Hepatocyte (in vitro differentiated cells): ENCODE measurements around the gene UPK2. TPM values are rescaled to one million over a fixed set of nuclear protein-coding genes. Genes with fewer than 3 reads are reported as not detected.
A peak's percentile ranks its signal among the peaks of the same experiment; 100 is the strongest.

ENCODE experiments used
- DNase-seq: peaks from one replicate; pipeline ENCODE4 v3.0.0-alpha.2; 2016; ENCODE audit warnings: low spot score
- H2AFZ ChIP-seq: fragments of 200-600 bp; sonication (generic); 2 replicates; pipeline ENCODE4 v1.6.0; 2016; ENCODE audit warnings: antibody characterized with exemption, mild to moderate bottlenecking
- H3K27ac ChIP-seq: fragments of 200-600 bp; sonication (generic); 2 replicates; pipeline ENCODE4 v1.5.1; 2016; ENCODE audit warnings: mild to moderate bottlenecking
- H3K27me3 ChIP-seq: fragments of 200-600 bp; sonication (generic); 2 replicates; pipeline ENCODE4 v1.6.1; 2016
- H3K36me3 ChIP-seq: fragments of 200-600 bp; sonication (generic); replicated peaks from 2 replicates; pipeline ENCODE4 v1.5.1; 2016; ENCODE audit warnings: low read depth; ENCODE audit not compliant: insufficient read depth
- H3K4me1 ChIP-seq: fragments of 200-600 bp; sonication (generic); 2 replicates; pipeline ENCODE4 v1.5.1; 2016; ENCODE audit warnings: mild to moderate bottlenecking, moderate library complexity; ENCODE audit not compliant: insufficient read depth
- H3K4me2 ChIP-seq: fragments of 200-600 bp; sonication (generic); 2 replicates; pipeline ENCODE4 v1.6.0; 2016
- H3K4me3 ChIP-seq: fragments of 200-600 bp; sonication (generic); 2 replicates; pipeline ENCODE4 v1.5.1; 2016; ENCODE audit warnings: mild to moderate bottlenecking
- H3K79me2 ChIP-seq: fragments of 200-600 bp; sonication (generic); 2 replicates; pipeline ENCODE4 v1.6.0; 2017; ENCODE audit warnings: mild to moderate bottlenecking
- H3K9me2 ChIP-seq: fragments of 200-600 bp; sonication (generic); replicated peaks from 2 replicates; pipeline ENCODE4 v1.6.0; 2017; ENCODE audit warnings: mild to moderate bottlenecking; ENCODE audit not compliant: insufficient read depth
- H3K9me3 ChIP-seq: fragments of 200-600 bp; sonication (generic); 2 replicates; pipeline ENCODE4 v1.5.1; 2016; ENCODE audit warnings: low read depth, mild to moderate bottlenecking
- H4K20me1 ChIP-seq: fragments of 200-600 bp; sonication (generic); 2 replicates; pipeline ENCODE4 v1.6.0; 2016; ENCODE audit warnings: mild to moderate bottlenecking; ENCODE audit not compliant: insufficient read depth, poor library complexity, severe bottlenecking
- CTCF ChIP-seq: fragments of 200-600 bp; sonication (generic); IDR thresholded peaks from 2 replicates; pipeline ENCODE4 v1.5.1; 2016; ENCODE audit warnings: antibody characterized with exemption, mild to moderate bottlenecking; ENCODE audit not compliant: poor library complexity
- EZH2 ChIP-seq: fragments of 200-600 bp; sonication (generic); IDR thresholded peaks from 2 replicates; pipeline ENCODE4 v1.6.1; 2016; ENCODE audit warnings: antibody characterized with exemption, mild to moderate bottlenecking, borderline replicate concordance
- EZH2phosphoT487 ChIP-seq: fragments of 200-600 bp; sonication (generic); IDR thresholded peaks from one replicate; pipeline ENCODE4 v1.6.1; 2018; ENCODE audit warnings: antibody characterized with exemption, mild to moderate bottlenecking, low read depth, moderate library complexity; ENCODE audit not compliant: unreplicated experiment, severe bottlenecking
- WGBS: methylation state at CpG from one replicate; pipeline ENCODE4 v1.1.6; 2016; ENCODE audit warnings: low lambda C conversion rate; ENCODE audit errors: missing lambda C conversion rate; 5-methylcytosine and 5-hydroxymethylcytosine counted together
- microRNA-seq: library from miRNA; unstranded; fragments of <30 nt; microRNA quantifications from one replicate; pipeline ENCODE4, GENCODE V29; 2017
- polyA plus RNA-seq: library from polyadenylated mRNA; unstranded; fragments of >200 nt; fragmentation: Nextera tagmentation; extraction: Ambion mirVana; gene quantifications from 2 replicates; pipeline ENCODE4 v1.2.1, GENCODE V29; 2016
- small RNA-seq: library from RNA; depleted of rRNA; stranded (forward); fragments of <200 nt; gene quantifications from one replicate; pipeline ENCODE3, GENCODE V24; 2014
- total RNA-seq: library from RNA; depleted of rRNA; stranded (reverse); fragments of >200 nt; gene quantifications from 2 replicates; pipeline ENCODE4 v1.2.3, GENCODE V29; 2014

UPK2 gene
- total and polyA plus RNA-seq, 2 experiments from 2014 or later: 2.2 to 55.3 TPM

- peak overlapping the region; percentile 92 for H3K4me2 ChIP-seq
- 19% methylated on average over 6 of the region's 6 CpGs for WGBS
- H3K27ac ChIP-seq: peak overlapping the region; percentile 73
- H3K9me3 ChIP-seq: no peaks in the 10 kb centered on the region
- H3K36me3 ChIP-seq: no peaks in the 10 kb centered on the region
- H2AFZ ChIP-seq: peak overlapping the region; percentile 98
- no peaks in the 10 kb centered on the region for H3K9me2 ChIP-seq
- no peak for TF ChIP-seq CTCF
- TF ChIP-seq EZH2: no peak
- TF ChIP-seq EZH2phosphoT487: no peak
- H4K20me1 ChIP-seq: no peaks in the 10 kb centered on the region
- H3K79me2 ChIP-seq: peaks cover 39% of the 10 kb centered on the region
- peak overlapping the region; percentile 87 for H3K4me3 ChIP-seq
- DNase-seq: peak; percentile 75
- peaks cover 8% of the 10 kb centered on the region for H3K4me1 ChIP-seq
- H3K27me3 ChIP-seq: no peaks in the 10 kb centered on the region
These were observed 42.7 kb downstream of the UPK2 start for GRCh38 chr11:118998822-118999221.

GRCh38 chr11:119000906-119001305, 44.8 kb downstream of the UPK2 start:
- no peaks in the 10 kb centered on the region for H4K20me1 ChIP-seq
- H3K9me3 ChIP-seq: no peaks in the 10 kb centered on the region
- no peak overlapping the region for H3K4me2 ChIP-seq
- H3K27ac ChIP-seq: no peak overlapping the region
- H3K27me3 ChIP-seq: no peaks in the 10 kb centered on the region
- no peak for DNase-seq
- no peaks in the 10 kb centered on the region for H3K36me3 ChIP-seq
- H3K4me1 ChIP-seq: peaks cover 8% of the 10 kb centered on the region
- H3K79me2 ChIP-seq: peaks cover 34% of the 10 kb centered on the region
- no peak overlapping the region for H3K4me3 ChIP-seq
- no peak for TF ChIP-seq EZH2
- no peak for TF ChIP-seq CTCF
- TF ChIP-seq EZH2phosphoT487: no peak
- WGBS: 70% methylated on average over 1 of the region's 1 CpG
- H3K9me2 ChIP-seq: no peaks in the 10 kb centered on the region
- no peak overlapping the region for H2AFZ ChIP-seq

DNA sequence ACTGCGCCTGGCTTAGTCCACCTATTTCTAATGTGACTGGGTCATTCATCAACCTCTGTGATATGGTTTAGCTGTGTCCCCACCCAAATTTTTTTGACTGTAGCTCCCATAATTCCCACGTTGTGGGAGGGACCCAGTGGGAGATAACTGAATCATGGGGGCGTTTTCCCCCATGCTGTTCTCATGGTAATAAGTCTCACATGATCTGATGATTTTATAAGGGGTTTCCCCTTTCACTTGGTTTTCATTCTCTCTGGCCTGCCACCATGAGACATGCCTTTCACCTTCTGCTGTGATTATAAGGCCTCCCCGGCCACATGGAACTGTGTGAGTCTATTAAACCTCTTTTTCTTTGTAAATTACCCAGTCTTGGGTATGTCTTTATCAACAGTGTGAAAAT, 50.6 kb downstream of the UPK2 start:
- peaks cover 4% of the 10 kb centered on the region for H3K79me2 ChIP-seq
- H3K9me2 ChIP-seq: no peaks in the 10 kb centered on the region
- H3K4me3 ChIP-seq: no peak overlapping the region
- H3K4me1 ChIP-seq: no peaks in the 10 kb centered on the region
- H3K27ac ChIP-seq: no peak overlapping the region
- 95% methylated on average over 4 of the region's 4 CpGs for WGBS
- H3K4me2 ChIP-seq: no peak overlapping the region
- H3K27me3 ChIP-seq: no peaks in the 10 kb centered on the region
- H3K36me3 ChIP-seq: no peaks in the 10 kb centered on the region
- no peak for DNase-seq
- TF ChIP-seq CTCF (no peak), EZH2 (no peak), EZH2phosphoT487 (no peak)
- no peaks in the 10 kb centered on the region for H3K9me3 ChIP-seq
- H2AFZ ChIP-seq: no peak overlapping the region
- H4K20me1 ChIP-seq: no peaks in the 10 kb centered on the region

Small RNAs within 50 kb of the gene (microRNA-seq; reads per million reads assigned to microRNA genes)
- gene MIR4492: not detected

Small RNAs within 50 kb of the gene (small RNA-seq; reads per million reads assigned to genes)
- not detected for gene AP003392.2
- gene MIR4492: not detected
- gene RF00017: not detected
- gene RF00019: not detected
- gene RN7SL688P: not detected

Other genes starting within 250 kb of the UPK2 start
- 111 and 122 TPM in 2 replicates for gene DDX6, start 165.1 kb upstream of the UPK2 start, total RNA-seq
- 16.4 and 17.3 TPM in 2 replicates for gene DDX6, start 165.1 kb upstream of the UPK2 start, polyA plus RNA-seq
- gene CXCR5, start 72.4 kb upstream of the UPK2 start, total RNA-seq: not detected in 2 replicates
- gene CXCR5, start 72.4 kb upstream of the UPK2 start, polyA plus RNA-seq: 0.11 and 0.29 TPM in 2 replicates
- gene BCL9L, start 30.4 kb upstream of the UPK2 start, total RNA-seq: 7.8 and 25.3 TPM in 2 replicates
- 18.0 and 18.1 TPM in 2 replicates for gene BCL9L, start 30.4 kb upstream of the UPK2 start, polyA plus RNA-seq
- gene FOXR1, start 15.5 kb downstream of the UPK2 start, total RNA-seq: not detected in 2 replicates
- gene FOXR1, start 15.5 kb downstream of the UPK2 start, polyA plus RNA-seq: 0.41 TPM in 1 of 2 replicates, not detected in the other
- gene CENATAC, start 41.8 kb downstream of the UPK2 start, total RNA-seq: 26.2 and 28.2 TPM in 2 replicates
- gene CENATAC, start 41.8 kb downstream of the UPK2 start, polyA plus RNA-seq: 22.6 and 24.5 TPM in 2 replicates
- gene RPS25, start 62.0 kb downstream of the UPK2 start, total RNA-seq: 1,502 and 1,568 TPM in 2 replicates
- gene RPS25, start 62.0 kb downstream of the UPK2 start, polyA plus RNA-seq: 1,058 and 1,100 TPM in 2 replicates
- 78.5 and 96.1 TPM in 2 replicates for gene TRAPPC4, start 62.5 kb downstream of the UPK2 start, total RNA-seq
- 174 and 175 TPM in 2 replicates for gene TRAPPC4, start 62.5 kb downstream of the UPK2 start, polyA plus RNA-seq
- gene SLC37A4, start 74.6 kb downstream of the UPK2 start, total RNA-seq: 68.0 and 87.4 TPM in 2 replicates
- gene SLC37A4, start 74.6 kb downstream of the UPK2 start, polyA plus RNA-seq: 63.5 and 82.3 TPM in 2 replicates
- 168 and 197 TPM in 2 replicates for gene HYOU1, start 100.9 kb downstream of the UPK2 start, total RNA-seq
- 122 and 125 TPM in 2 replicates for gene HYOU1, start 100.9 kb downstream of the UPK2 start, polyA plus RNA-seq
- 31.8 and 36.9 TPM in 2 replicates for gene VPS11, start 111.5 kb downstream of the UPK2 start, total RNA-seq
- gene VPS11, start 111.5 kb downstream of the UPK2 start, polyA plus RNA-seq: 26.5 and 31.8 TPM in 2 replicates
- 10.9 and 11.9 TPM in 2 replicates for gene HMBS, start 128.6 kb downstream of the UPK2 start, total RNA-seq
- gene HMBS, start 128.6 kb downstream of the UPK2 start, polyA plus RNA-seq: 34.5 and 37.7 TPM in 2 replicates
- gene DPAGT1, start 145.6 kb downstream of the UPK2 start, total RNA-seq: 27.5 and 28.1 TPM in 2 replicates
- gene DPAGT1, start 145.6 kb downstream of the UPK2 start, polyA plus RNA-seq: 76.2 and 82.7 TPM in 2 replicates
- gene C2CD2L, start 151.0 kb downstream of the UPK2 start, total RNA-seq: 5.2 and 9.7 TPM in 2 replicates
- gene C2CD2L, start 151.0 kb downstream of the UPK2 start, polyA plus RNA-seq: 7.4 and 10.2 TPM in 2 replicates
- gene HINFP, start 165.3 kb downstream of the UPK2 start, total RNA-seq: 10.9 and 25.3 TPM in 2 replicates
- gene HINFP, start 165.3 kb downstream of the UPK2 start, polyA plus RNA-seq: 16.4 and 19.8 TPM in 2 replicates
- not detected in 2 replicates for gene ABCG4, start 192.8 kb downstream of the UPK2 start, total RNA-seq
- gene ABCG4, start 192.8 kb downstream of the UPK2 start, polyA plus RNA-seq: 0.45 and 0.99 TPM in 2 replicates
- gene NLRX1, start 212.4 kb downstream of the UPK2 start, total RNA-seq: 12.5 and 13.3 TPM in 2 replicates
- gene NLRX1, start 212.4 kb downstream of the UPK2 start, polyA plus RNA-seq: 9.4 and 10.0 TPM in 2 replicates
- gene NHERF4, start 229.2 kb downstream of the UPK2 start, total RNA-seq: 12.7 and 27.0 TPM in 2 replicates
- gene NHERF4, start 229.2 kb downstream of the UPK2 start, polyA plus RNA-seq: 26.5 and 32.8 TPM in 2 replicates